SK-N-DZ (cell line): Measurements from ENCODE around the gene IL31.

Experiments used
- DNase-seq: peaks from one replicate; pipeline ENCODE4 v3.0.0-alpha.2; 2015; ENCODE audit warnings: low spot score
- small RNA-seq, 2 experiments: library from RNA; depleted of rRNA; stranded (forward); fragments of <200 nt; gene quantifications; one replicate each; pipeline ENCODE3, GENCODE V24; 2014

IL31 gene

DNA sequence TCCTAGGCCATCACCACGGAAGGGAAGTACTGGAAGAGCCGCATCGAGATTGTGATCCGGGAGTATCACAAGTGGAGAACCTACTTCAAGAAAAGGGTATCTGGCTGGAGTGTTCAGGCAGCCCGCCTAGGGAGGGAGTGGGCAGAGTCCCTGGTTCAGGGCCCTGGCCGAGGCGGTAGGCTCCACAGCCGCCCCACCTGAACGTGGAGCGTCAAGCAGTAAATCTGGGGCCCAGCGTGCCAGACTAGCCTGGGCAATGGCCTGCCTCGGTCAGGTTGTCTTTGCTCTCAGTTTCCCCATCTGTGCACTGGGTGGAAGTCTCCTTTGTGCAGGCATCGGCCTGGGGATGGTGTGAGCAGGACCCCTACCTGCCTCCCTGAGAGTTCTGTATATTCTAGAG is 44.9 kb downstream of the IL31 start:
- no peak for DNase-seq

GRCh38 chr12:122128481-122128880 is 45.5 kb downstream of the IL31 start:
- DNase-seq, result no peak

GRCh38 chr12:122127839-122128238 is 46.2 kb downstream of the IL31 start:
- DNase-seq, result no peak

- DNase-seq, result no peak
Measured at GRCh38 chr12:122126713-122127597, 47.1 kb downstream of the IL31 start.

DNA sequence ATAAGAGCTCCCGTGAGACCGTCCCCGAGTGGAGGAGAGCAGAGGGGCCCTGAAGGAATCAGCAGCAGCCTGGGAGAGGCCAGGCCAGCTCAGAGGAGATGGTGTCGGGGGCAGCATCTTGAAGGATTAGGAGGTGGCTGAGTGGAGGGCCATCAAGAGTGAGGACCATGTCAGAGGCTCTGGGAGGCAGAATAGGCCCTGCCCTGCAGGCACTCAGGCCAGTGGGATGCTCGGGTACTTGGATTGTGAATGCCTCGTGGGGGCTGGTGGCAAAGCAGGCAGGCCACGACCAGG is 47.7 kb downstream of the IL31 start:
- DNase-seq, result no peak

DNA sequence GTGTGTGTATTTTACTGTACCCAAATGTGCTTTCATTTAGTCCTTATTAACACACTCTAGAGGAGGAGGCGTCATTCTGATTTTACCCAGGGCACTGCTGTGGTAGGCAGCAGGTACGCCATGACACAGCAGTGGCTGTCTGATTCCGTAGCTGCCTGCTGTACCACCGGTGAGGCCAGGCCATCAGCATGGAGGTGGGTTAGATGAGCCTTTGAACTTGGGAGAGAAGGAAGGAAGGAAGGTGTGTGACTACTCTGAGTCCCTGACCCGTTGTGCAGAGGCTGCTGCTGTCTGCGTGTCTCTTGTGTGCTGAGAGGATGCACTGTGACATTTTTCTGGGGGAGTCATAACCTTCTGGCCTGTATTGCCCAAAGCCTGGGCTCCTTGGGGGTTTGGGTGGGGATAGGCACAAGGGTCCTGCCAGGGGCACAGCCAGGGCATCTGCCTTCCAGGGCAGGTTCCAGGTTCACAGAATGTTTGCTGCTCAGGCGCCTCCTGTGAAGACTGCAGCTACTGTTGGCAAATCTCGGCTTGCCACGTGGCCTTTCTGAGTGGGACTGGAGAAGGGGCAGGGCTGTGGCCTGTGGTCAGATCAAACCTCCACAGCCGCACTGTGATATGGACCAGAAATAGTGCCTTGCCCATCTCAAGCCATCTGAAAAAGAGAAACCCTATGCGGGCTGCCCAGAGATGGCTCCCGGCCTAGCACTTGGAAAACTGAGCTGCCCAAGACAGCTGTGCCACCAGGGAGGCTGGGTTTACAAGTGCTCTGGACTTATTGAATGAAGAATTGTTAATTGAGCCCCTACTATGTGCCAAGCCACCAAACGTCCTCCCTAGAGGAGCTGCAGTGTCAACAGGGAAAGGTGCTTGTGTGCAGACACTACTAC is 48.3 kb downstream of the IL31 start:
- DNase-seq, result no peak

DNA sequence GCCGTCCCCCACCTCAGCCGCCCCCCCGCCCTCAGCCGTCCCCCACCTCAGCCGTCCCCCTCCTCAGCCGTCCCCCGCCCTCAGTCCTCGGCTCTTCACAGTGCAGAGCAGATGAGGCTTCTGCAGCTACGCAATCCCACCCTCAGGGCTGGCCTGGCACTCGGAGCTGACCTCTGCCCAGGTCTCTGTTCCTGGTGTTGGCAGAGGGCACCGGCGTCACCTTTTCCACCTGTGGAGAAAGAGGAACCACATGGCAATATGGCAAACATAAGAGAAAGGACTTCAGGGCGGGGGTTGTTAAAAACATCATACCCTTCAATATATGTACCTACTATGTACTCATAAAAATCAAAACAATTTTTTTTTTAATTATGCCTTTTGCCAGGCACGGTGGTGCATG is 49.7 kb downstream of the IL31 start:
- no peak for DNase-seq

DNA sequence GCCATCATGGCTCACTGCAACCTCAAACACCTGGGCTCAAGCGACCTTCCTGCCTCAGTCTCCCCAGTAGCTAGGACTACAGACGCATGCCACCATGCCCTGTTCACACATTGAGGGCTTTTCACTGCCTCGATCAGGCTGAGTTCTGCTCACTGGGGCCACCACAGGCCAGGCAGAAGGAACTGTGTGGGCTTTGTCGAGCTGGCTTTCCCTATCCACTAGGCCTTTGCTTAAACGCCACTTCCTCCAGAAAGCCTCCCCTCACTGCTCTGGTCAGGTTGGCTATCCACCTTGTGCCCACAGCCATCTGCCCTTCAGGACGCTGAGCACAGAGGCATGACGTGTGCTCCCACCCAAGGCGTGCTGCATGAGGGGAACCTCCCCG is 50.3 kb downstream of the IL31 start:
- no peak for DNase-seq

DNA sequence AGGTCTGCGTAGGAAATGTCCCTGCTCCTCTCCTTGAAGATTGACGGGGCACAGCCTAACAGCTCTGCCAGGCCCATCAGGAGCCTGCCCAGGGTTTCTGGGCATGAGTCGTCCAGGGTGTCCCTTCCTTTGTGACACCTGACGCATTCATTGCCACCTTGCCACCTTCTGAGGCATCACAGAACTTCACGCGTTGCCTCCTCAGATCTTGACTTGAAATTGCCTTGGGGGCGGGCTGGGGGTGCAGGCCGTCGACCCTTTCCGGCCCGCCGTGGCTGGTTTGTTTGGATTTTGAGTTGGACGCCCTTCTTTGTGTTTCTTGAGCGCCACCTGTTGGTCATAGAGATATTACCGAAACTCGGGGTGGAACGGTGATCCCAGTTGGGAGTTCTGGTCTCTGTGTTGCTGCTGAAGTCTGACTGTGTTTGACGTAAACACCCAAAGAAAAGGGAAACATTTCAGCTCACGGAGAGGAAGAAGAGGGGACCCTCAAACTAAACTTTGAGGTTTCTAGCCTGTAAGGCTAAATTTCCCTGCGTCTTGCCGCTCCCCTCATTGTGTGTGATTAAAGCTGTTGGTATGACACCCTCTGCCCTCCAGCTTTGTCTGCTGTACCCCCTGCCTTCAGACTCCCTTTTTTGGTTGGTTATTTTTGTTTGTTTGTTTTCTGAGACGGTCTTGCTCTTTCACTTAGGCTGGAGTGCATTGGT is 50.8 kb downstream of the IL31 start:
- DNase-seq, result peak; percentile 73

Small RNAs within 50 kb of the gene (small RNA-seq; reads per million reads assigned to genes)
- gene DIABLO, result 0.84 to 1.6 reads per million in 2 experiments
